Colonic mucosa (tissue), 4 donors: ENCODE measurements around the gene FAM168B. TPM values are rescaled to one million over a fixed set of nuclear protein-coding genes. Genes with fewer than 3 reads are reported as not detected.

Experiments used
- DNase-seq: peaks from one replicate; pipeline ENCODE4 v3.0.0-alpha.2; 2020
- H3K27ac ChIP-seq: fragments of 200-600 bp; one replicate; pipeline ENCODE4 v1.8.0; 2021
- H3K27me3 ChIP-seq: fragments of 200-600 bp; one replicate; pipeline ENCODE4 v1.8.0; 2021
- H3K36me3 ChIP-seq: fragments of 200-600 bp; one replicate; pipeline ENCODE4 v1.8.0; 2021
- H3K4me1 ChIP-seq: fragments of 200-600 bp; one replicate; pipeline ENCODE4 v1.8.0; 2021; ENCODE audit warnings: mild to moderate bottlenecking
- H3K4me3 ChIP-seq: fragments of 200-600 bp; one replicate; pipeline ENCODE4 v1.8.0; 2021
- H3K9ac ChIP-seq, 2 donors: one replicate each; pipeline ENCODE4 v1.7.0; 2013; ENCODE audit warnings: control low read depth in 2 of 2, low read depth in 2 of 2, low read length in 2 of 2
- H3K9me3 ChIP-seq: fragments of 200-600 bp; one replicate; pipeline ENCODE4 v1.8.0; 2021
- intact Hi-C: fragments of 100-400 bp; cut with DNase I; formaldehyde crosslinking; loops from one replicate; pipeline ENCODE4 v1.14.1; 2022
- total RNA-seq, 2 donors: library from RNA; stranded (reverse); fragmentation: NEBNext Ultra II Directional in 1 of 2; extraction: Animal tissue kit (Norgen Biotek cat#: 25700) in 1 of 2; gene quantifications; one replicate each; pipeline ENCODE4 v1.2.1, GENCODE V29; 2021
- TF ChIP-seq, protein P1 (sequence below): fragments of 200-600 bp; IDR thresholded peaks from one replicate; pipeline ENCODE4 v1.8.0; 2022; ENCODE audit warnings: antibody characterized with exemption, mild to moderate bottlenecking
- donor health status: healthy.
- donor health status: DM: no; HTN: no; CAD: no.
- donor health status: DM: no; HTN: no; CAD: no.

The FAM168B gene
- total RNA-seq, 2 donors from 2014 or later, result 82.6 to 93.5 TPM

DNA sequence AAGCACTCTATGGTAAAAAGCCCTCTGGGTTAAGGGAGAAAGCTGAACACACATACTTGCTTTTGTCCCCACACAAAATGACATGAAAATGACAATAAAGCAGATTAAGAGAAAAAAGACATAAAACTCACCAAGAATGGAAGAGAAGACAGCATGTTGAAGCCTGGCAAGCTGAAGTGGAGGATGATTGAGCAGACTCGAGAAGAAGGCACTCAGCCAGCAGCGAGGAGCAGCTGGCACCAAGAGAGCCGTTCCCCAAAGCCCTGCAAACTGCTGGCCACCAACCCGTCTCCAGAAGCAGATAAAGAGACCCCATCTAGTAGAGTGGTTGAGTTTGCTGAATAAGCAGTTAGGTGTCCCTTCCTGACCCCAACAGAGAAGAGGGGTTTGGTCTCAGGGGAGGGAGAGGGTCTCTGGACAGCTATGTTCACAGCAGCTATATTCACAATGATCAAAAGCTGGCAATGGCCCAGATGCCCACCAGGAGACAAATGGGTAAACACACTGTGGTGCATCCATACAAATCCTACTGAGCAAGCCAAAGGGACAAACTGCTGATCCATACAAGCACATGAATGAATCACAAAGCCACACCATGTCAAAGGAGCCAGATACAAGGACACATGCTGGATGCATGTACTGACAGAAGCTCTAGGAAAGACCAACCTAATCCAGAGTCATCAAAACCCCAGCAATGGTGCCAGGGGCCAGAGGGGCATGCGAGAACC lies 36.9 kb downstream of the FAM168B start:
- H3K4me3 ChIP-seq, result no peak overlapping the region
- no peak overlapping the region for H3K27ac ChIP-seq
- H3K9me3 ChIP-seq, result no peaks in the 10 kb centered on the region
- no peaks in the 10 kb centered on the region for H3K27me3 ChIP-seq
- DNase-seq, result no peak
- TF ChIP-seq, protein P1, sequence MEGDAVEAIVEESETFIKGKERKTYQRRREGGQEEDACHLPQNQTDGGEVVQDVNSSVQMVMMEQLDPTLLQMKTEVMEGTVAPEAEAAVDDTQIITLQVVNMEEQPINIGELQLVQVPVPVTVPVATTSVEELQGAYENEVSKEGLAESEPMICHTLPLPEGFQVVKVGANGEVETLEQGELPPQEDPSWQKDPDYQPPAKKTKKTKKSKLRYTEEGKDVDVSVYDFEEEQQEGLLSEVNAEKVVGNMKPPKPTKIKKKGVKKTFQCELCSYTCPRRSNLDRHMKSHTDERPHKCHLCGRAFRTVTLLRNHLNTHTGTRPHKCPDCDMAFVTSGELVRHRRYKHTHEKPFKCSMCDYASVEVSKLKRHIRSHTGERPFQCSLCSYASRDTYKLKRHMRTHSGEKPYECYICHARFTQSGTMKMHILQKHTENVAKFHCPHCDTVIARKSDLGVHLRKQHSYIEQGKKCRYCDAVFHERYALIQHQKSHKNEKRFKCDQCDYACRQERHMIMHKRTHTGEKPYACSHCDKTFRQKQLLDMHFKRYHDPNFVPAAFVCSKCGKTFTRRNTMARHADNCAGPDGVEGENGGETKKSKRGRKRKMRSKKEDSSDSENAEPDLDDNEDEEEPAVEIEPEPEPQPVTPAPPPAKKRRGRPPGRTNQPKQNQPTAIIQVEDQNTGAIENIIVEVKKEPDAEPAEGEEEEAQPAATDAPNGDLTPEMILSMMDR, result no peak
- intact Hi-C loops, result no loop called here
- no peak overlapping the region for H3K9ac ChIP-seq
- no peaks in the 10 kb centered on the region for H3K4me1 ChIP-seq
- peaks cover 36% of the 10 kb centered on the region for H3K36me3 ChIP-seq

GRCh38 chr2:131055169-131056065 lies 37.8 kb downstream of the FAM168B start:
- no peak for DNase-seq
- TF ChIP-seq, protein P1, result no peak
- Histone ChIP-seq H3K9ac (no peak overlapping the region), H3K27ac (no peak overlapping the region), H3K27me3 (no peaks in the 10 kb centered on the region), H3K4me1 (no peaks in the 10 kb centered on the region), H3K36me3 (peaks cover 42% of the 10 kb centered on the region), H3K4me3 (no peak overlapping the region), H3K9me3 (no peaks in the 10 kb centered on the region)
- intact Hi-C loops, result no loop called here

DNA sequence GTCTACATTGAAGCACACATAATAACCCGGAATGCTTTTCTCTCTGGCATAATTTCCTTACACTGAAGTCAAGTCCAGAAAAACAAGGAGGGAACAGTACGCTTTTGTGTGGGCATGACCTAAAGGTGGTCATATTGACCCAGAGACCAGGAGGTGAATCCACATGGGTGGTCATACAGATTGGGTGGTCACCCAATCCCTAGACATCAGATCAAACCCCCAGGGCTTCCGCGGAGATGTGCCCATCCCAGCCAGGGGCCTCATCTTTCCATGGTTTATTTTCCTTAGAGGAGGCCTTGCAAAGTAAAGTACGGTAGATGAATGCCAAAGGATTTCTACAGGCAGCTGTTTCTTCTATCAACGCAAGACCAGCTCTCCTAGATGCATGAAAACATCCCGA lies 38.8 kb downstream of the FAM168B start:
- Histone ChIP-seq H3K27ac (no peak overlapping the region), H3K4me3 (no peak overlapping the region), H3K9ac (no peak overlapping the region), H3K36me3 (peaks cover 46% of the 10 kb centered on the region), H3K9me3 (no peaks in the 10 kb centered on the region), H3K4me1 (no peaks in the 10 kb centered on the region), H3K27me3 (no peaks in the 10 kb centered on the region)
- DNase-seq, result no peak
- TF ChIP-seq, protein P1, result no peak
- intact Hi-C loops, result no loop called here

DNA sequence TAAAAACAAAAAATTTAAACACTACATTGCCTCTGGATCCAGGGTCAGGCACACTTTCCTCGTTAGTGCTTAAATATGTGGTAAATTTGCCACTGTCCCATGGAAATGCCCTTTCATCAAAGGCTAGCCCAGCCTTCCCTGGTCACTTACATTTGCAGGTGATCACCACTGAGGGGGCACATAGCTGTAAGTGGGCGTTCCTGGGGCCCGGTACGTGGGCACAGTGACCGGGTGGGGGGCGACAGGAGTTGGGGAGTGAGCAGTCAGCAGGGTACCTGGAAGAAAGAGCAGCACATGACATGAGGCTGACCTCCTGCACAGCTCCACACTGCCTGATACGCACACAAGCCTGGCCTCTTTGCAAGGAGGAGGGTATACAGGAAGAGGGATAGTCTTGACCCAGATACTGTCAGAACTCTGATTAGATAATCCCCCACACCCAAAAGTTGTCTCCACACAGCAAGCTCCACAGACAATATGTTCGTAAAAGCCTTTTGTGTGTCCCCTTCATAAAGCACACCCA lies 40.5 kb downstream of the FAM168B start:
- TF ChIP-seq, protein P1, result no peak
- Histone ChIP-seq H3K9me3 (no peaks in the 10 kb centered on the region), H3K4me3 (no peak overlapping the region), H3K4me1 (no peaks in the 10 kb centered on the region), H3K27me3 (no peaks in the 10 kb centered on the region), H3K9ac (no peak overlapping the region), H3K36me3 (peaks cover 48% of the 10 kb centered on the region), H3K27ac (no peak overlapping the region)
- no peak for DNase-seq
- intact Hi-C loops, result no loop called here

DNA sequence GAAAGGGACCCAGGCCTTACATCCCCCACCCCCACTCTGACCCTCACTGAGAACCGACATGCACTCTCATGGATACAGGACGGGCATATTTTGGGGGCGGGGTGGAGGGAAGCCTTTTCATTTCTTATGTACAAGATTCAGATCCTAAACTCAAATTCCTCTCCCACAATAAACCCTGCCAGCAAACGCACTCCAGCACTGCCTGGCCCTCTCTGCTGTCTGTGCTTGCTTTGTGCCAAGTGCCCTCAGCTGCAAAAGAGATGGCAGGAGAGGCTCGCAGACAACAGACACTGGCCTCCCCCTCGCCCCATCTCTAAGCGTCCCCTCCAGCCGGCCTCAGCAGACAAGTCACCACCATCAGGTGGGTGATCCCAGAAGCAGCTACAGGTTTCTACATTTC lies 42.4 kb downstream of the FAM168B start:
- peaks cover 48% of the 10 kb centered on the region for H3K36me3 ChIP-seq
- no peaks in the 10 kb centered on the region for H3K27me3 ChIP-seq
- intact Hi-C loops, result no loop called here
- no peaks in the 10 kb centered on the region for H3K9me3 ChIP-seq
- TF ChIP-seq, protein P1, result no peak
- DNase-seq, result no peak
- H3K4me1 ChIP-seq, result no peaks in the 10 kb centered on the region
- no peak overlapping the region for H3K9ac ChIP-seq
- H3K27ac ChIP-seq, result no peak overlapping the region
- H3K4me3 ChIP-seq, result no peak overlapping the region
